HepG2 (cell line): Measurements from ENCODE around the gene CCDC3.

Experiments used
- ASH2L ChIP-seq: fragments of 300-600, 200-600 bp; sonication (generic); IDR thresholded peaks from 2 replicates; pipeline ENCODE4 v1.7.0; 2017; ENCODE audit warnings: low read depth, mild to moderate bottlenecking, moderate library complexity, mixed read lengths, low read length; ENCODE audit not compliant: insufficient read length
- SPEN ChIP-seq: sonication (generic); formaldehyde crosslinking; IDR thresholded peaks from 2 replicates; pipeline ENCODE4 v1.5.1; 2020; ENCODE audit warnings: low read depth, mild to moderate bottlenecking, missing genetic modification reagents
- ZFY ChIP-seq: sonication (generic); formaldehyde crosslinking; IDR thresholded peaks from 2 replicates; pipeline ENCODE4 v1.4.0; 2020; ENCODE audit warnings: missing genetic modification reagents
- ZZZ3 ChIP-seq: sonication (generic); formaldehyde crosslinking; IDR thresholded peaks from 2 replicates; pipeline ENCODE4 v1.4.0; 2020; ENCODE audit warnings: missing genetic modification reagents, mild to moderate bottlenecking, borderline replicate concordance
- TF ChIP-seq, protein P1 (sequence below): sonication (generic); formaldehyde crosslinking; IDR thresholded peaks from 2 replicates; pipeline ENCODE4 v1.5.0; 2020; ENCODE audit warnings: mild to moderate bottlenecking, missing genetic modification reagents, moderate library complexity
- TF ChIP-seq, protein P2 (sequence below): IDR thresholded peaks from 2 replicates; pipeline ENCODE4 v1.6.1; 2016; ENCODE audit warnings: low read depth, missing genetic modification reagents, missing compliant biosample characterization

DNA sequence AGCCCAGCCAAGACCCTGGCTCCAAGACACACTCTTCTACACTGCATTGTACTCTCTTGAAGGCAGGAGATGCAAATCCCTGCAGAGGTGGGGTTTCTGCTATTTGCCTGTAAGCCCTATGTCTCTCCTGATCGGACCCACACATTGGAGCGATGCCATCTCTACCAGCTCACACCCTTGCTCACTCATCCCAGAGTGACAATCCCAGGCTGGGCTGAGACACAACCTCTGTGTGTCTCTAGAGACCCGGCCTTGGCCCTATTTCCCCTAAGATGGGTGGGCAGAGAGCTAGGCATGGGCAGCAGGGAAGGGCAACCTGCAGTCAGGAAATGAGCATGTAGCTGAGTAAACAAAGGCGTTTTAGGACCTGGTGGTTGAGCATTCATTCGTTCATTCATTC lies 25.6 kb downstream of the CCDC3 start:
- TF ChIP-seq ZZZ3 (CRISPR knock-in tag), result no peak
- TF ChIP-seq, protein P1, sequence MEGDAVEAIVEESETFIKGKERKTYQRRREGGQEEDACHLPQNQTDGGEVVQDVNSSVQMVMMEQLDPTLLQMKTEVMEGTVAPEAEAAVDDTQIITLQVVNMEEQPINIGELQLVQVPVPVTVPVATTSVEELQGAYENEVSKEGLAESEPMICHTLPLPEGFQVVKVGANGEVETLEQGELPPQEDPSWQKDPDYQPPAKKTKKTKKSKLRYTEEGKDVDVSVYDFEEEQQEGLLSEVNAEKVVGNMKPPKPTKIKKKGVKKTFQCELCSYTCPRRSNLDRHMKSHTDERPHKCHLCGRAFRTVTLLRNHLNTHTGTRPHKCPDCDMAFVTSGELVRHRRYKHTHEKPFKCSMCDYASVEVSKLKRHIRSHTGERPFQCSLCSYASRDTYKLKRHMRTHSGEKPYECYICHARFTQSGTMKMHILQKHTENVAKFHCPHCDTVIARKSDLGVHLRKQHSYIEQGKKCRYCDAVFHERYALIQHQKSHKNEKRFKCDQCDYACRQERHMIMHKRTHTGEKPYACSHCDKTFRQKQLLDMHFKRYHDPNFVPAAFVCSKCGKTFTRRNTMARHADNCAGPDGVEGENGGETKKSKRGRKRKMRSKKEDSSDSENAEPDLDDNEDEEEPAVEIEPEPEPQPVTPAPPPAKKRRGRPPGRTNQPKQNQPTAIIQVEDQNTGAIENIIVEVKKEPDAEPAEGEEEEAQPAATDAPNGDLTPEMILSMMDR, result no peak
- no peak for TF ChIP-seq SPEN (CRISPR knock-in tag)
- TF ChIP-seq, protein P2, sequence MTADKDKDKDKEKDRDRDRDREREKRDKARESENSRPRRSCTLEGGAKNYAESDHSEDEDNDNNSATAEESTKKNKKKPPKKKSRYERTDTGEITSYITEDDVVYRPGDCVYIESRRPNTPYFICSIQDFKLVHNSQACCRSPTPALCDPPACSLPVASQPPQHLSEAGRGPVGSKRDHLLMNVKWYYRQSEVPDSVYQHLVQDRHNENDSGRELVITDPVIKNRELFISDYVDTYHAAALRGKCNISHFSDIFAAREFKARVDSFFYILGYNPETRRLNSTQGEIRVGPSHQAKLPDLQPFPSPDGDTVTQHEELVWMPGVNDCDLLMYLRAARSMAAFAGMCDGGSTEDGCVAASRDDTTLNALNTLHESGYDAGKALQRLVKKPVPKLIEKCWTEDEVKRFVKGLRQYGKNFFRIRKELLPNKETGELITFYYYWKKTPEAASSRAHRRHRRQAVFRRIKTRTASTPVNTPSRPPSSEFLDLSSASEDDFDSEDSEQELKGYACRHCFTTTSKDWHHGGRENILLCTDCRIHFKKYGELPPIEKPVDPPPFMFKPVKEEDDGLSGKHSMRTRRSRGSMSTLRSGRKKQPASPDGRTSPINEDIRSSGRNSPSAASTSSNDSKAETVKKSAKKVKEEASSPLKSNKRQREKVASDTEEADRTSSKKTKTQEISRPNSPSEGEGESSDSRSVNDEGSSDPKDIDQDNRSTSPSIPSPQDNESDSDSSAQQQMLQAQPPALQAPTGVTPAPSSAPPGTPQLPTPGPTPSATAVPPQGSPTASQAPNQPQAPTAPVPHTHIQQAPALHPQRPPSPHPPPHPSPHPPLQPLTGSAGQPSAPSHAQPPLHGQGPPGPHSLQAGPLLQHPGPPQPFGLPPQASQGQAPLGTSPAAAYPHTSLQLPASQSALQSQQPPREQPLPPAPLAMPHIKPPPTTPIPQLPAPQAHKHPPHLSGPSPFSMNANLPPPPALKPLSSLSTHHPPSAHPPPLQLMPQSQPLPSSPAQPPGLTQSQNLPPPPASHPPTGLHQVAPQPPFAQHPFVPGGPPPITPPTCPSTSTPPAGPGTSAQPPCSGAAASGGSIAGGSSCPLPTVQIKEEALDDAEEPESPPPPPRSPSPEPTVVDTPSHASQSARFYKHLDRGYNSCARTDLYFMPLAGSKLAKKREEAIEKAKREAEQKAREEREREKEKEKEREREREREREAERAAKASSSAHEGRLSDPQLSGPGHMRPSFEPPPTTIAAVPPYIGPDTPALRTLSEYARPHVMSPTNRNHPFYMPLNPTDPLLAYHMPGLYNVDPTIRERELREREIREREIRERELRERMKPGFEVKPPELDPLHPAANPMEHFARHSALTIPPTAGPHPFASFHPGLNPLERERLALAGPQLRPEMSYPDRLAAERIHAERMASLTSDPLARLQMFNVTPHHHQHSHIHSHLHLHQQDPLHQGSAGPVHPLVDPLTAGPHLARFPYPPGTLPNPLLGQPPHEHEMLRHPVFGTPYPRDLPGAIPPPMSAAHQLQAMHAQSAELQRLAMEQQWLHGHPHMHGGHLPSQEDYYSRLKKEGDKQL, result no peak
- no peak for TF ChIP-seq ASH2L
- TF ChIP-seq ZFY (CRISPR knock-in tag), result no peak
